Myocyte (in vitro differentiated cells): Measurements from ENCODE around the gene PPM1F. TPM values are rescaled to one million over a fixed set of nuclear protein-coding genes. Genes with fewer than 3 reads are reported as not detected.

Experiments
- DNase-seq: peaks from one replicate; pipeline ENCODE4 v3.0.0-alpha.2; 2012; ENCODE audit warnings: low read depth
- polyA plus RNA-seq: library from polyadenylated mRNA; unstranded; fragments of >200 nt; gene quantifications from one replicate; pipeline ENCODE4 v1.2.1, GENCODE V29; 2012; ENCODE audit warnings: missing spikeins
- total RNA-seq: library from RNA; depleted of rRNA; stranded (reverse); fragments of >200 nt; gene quantifications from 2 replicates; pipeline ENCODE4 v1.2.3, GENCODE V29; 2014

PPM1F gene
- total RNA-seq, result 98.1 and 173 TPM in 2 replicates
- 47.5 TPM for polyA plus RNA-seq

- peak; percentile 90 for DNase-seq
Observed at GRCh38 chr22:21952586-21953571, at the start of gene PPM1F. Gene PPM1F, minus strand, starts transcription at chr22:21952848. Its CDS starts 6,800 bp downstream, at chr22:21946048.

- DNase-seq, result no peak
Observed at GRCh38 chr22:22001664-22002525, 49.2 kb upstream of the PPM1F start.

GRCh38 chr22:21998595-21999247 is 46.1 kb upstream of the PPM1F start:
- no peak for DNase-seq

GRCh38 chr22:21996175-21996720 is 43.6 kb upstream of the PPM1F start:
- DNase-seq, result no peak

GRCh38 chr22:21995660-21996059 is 43.0 kb upstream of the PPM1F start:
- no peak for DNase-seq

- DNase-seq, result no peak
Observed at GRCh38 chr22:21994881-21995444, 42.3 kb upstream of the PPM1F start.

GRCh38 chr22:21992593-21993237 is 40.1 kb upstream of the PPM1F start:
- no peak for DNase-seq

- no peak for DNase-seq
Observed at GRCh38 chr22:21991774-21992173, 39.1 kb upstream of the PPM1F start.

GRCh38 chr22:21991304-21991596 is 38.6 kb upstream of the PPM1F start:
- no peak for DNase-seq

GRCh38 chr22:21990445-21991303 is 38.0 kb upstream of the PPM1F start:
- peak; percentile 41 for DNase-seq

GRCh38 chr22:21989049-21989448 is 36.4 kb upstream of the PPM1F start:
- no peak for DNase-seq

GRCh38 chr22:21985214-21985613 is 32.6 kb upstream of the PPM1F start:
- no peak for DNase-seq

GRCh38 chr22:21984793-21985192 is 32.1 kb upstream of the PPM1F start:
- DNase-seq, result no peak

GRCh38 chr22:21982338-21982965 is 29.8 kb upstream of the PPM1F start, which contains the start of gene TOP3B:
Gene TOP3B, minus strand, starts transcription at chr22:21982787. Its CDS starts 7,078 bp downstream, at chr22:21975709.
- DNase-seq, result peak; percentile 84

- no peak for DNase-seq
Observed at GRCh38 chr22:21981874-21982273, 29.2 kb upstream of the PPM1F start.

- no peak for DNase-seq
Observed at GRCh38 chr22:21980547-21980946, 27.9 kb upstream of the PPM1F start.

GRCh38 chr22:21978564-21979386 is 26.1 kb upstream of the PPM1F start:
- DNase-seq, result peak; percentile 14

GRCh38 chr22:21977814-21978213 is 25.2 kb upstream of the PPM1F start:
- DNase-seq, result no peak
